D341Med (cell line): ENCODE data around the gene JAM3.
"Not testable (repeated sequence)": the region's sequence is repeated elsewhere in the genome, so short reads cannot be mapped to it uniquely, and the experiment has no call there.

ENCODE experiments used
- DNase-seq: peaks from one replicate; pipeline ENCODE4 v3.0.0; 2012; ENCODE audit warnings: low spot score

JAM3 gene

GRCh38 chr11:134101282-134101681 is 32.4 kb downstream of the JAM3 start:
- no peak for DNase-seq

GRCh38 chr11:134110252-134110815 is 41.5 kb downstream of the JAM3 start:
- DNase-seq, result no peak

GRCh38 chr11:134113787-134114186 is 44.9 kb downstream of the JAM3 start:
- DNase-seq, result not testable (repeated sequence)

GRCh38 chr11:134116210-134116609 is 47.3 kb downstream of the JAM3 start:
- DNase-seq, result no peak

GRCh38 chr11:134118006-134118405 is 49.1 kb downstream of the JAM3 start:
- DNase-seq, result no peak

- no peak for DNase-seq
These were observed 50.2 kb downstream of the JAM3 start for GRCh38 chr11:134119094-134119493.

GRCh38 chr11:134120143-134120850 is 51.4 kb downstream of the JAM3 start:
- no peak for DNase-seq

GRCh38 chr11:134120921-134121526 is 52.2 kb downstream of the JAM3 start:
- no peak for DNase-seq

- no peak for DNase-seq
These were observed 56.0 kb downstream of the JAM3 start for GRCh38 chr11:134124660-134125451.

GRCh38 chr11:134125507-134125906 is 56.6 kb downstream of the JAM3 start:
- DNase-seq, result no peak

- DNase-seq, result no peak
These were observed 57.4 kb downstream of the JAM3 start for GRCh38 chr11:134126217-134126822.

- no peak for DNase-seq
These were observed 62.9 kb downstream of the JAM3 start for GRCh38 chr11:134131628-134132244.

- no peak for DNase-seq
These were observed 63.9 kb downstream of the JAM3 start for GRCh38 chr11:134132808-134133207.

GRCh38 chr11:134134167-134134566 is 65.3 kb downstream of the JAM3 start:
- no peak for DNase-seq

- no peak for DNase-seq
These were observed 69.5 kb downstream of the JAM3 start for GRCh38 chr11:134138376-134138775.

- DNase-seq, result no peak
These were observed 70.5 kb downstream of the JAM3 start for GRCh38 chr11:134139303-134139872.

- peak; percentile 77 for DNase-seq
These were observed 71.0 kb downstream of the JAM3 start for GRCh38 chr11:134139873-134140331.

GRCh38 chr11:134140961-134141490 is 72.2 kb downstream of the JAM3 start:
- no peak for DNase-seq

GRCh38 chr11:134142536-134142935 is 73.7 kb downstream of the JAM3 start:
- DNase-seq, result no peak

GRCh38 chr11:134143801-134144200 is 74.9 kb downstream of the JAM3 start:
- DNase-seq, result no peak

GRCh38 chr11:134144744-134145143 is 75.9 kb downstream of the JAM3 start:
- DNase-seq, result no peak
